ENCODE measurements around the gene TFR2.

The TFR2 gene

DNA sequence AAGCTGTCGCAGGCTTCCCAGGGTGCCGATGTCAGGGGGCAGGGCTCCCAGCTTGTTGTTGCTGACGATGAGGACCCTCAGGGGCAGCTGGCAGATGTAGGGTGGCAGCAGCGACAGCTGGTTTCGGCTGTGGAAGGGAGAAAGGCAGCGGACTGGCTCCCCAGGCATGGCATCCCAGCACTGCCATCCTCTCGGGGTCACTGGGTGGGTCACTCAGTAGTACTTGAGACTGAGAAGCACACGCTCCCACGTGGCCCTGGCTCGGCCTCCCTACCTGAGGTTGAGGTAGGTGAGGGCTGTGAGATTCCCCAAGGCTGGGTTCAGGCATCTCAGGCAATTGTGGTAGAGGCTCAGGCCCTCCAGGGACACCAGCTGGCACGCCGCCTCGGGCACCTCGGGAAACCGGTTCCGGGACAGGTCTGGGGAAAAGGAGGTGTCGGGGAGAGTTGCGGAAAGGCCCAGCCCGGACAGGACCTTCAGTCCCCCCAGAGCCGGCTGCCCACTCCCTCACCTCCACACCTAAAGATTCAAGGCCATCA is 59.2 kb downstream of the TFR2 start:
- peaks cover 48% of the 10 kb centered on the region for H3K36me3 ChIP-seq (ENCODE audit: insufficient read depth, low read length)
- H3K27ac ChIP-seq (ENCODE audit: low read depth, low read length), result no peak overlapping the region
- H3K27me3 ChIP-seq (ENCODE audit: insufficient read depth, low read length), result no peaks in the 10 kb centered on the region
- H3K4me3 ChIP-seq (ENCODE audit: low read length), result no peak overlapping the region
- WGBS, result 96% methylated on average over 20 of the region's 20 CpGs
- H3K9ac ChIP-seq (ENCODE audit: low read depth, low read length), result no peak overlapping the region
- peaks cover 14% of the 10 kb centered on the region; the same call in 1 of the 2 replicates for H3K4me1 ChIP-seq (ENCODE audit: insufficient read depth, low read length)
- no peaks in the 10 kb centered on the region for H3K9me3 ChIP-seq (ENCODE audit: insufficient read depth, low read depth, low read length)

- H3K4me3 ChIP-seq (ENCODE audit: low read length), result no peak overlapping the region
- peaks cover 61% of the 10 kb centered on the region for H3K36me3 ChIP-seq (ENCODE audit: insufficient read depth, low read length)
- H3K27ac ChIP-seq (ENCODE audit: low read depth, low read length), result no peak overlapping the region
- no peaks in the 10 kb centered on the region for H3K27me3 ChIP-seq (ENCODE audit: insufficient read depth, low read length)
- H3K4me1 ChIP-seq (ENCODE audit: insufficient read depth, low read length), result peaks cover 14% of the 10 kb centered on the region; the same call in 1 of the 2 replicates
- 92% methylated on average over 11 of the region's 11 CpGs for WGBS
- H3K9ac ChIP-seq (ENCODE audit: low read depth, low read length), result no peak overlapping the region
- H3K9me3 ChIP-seq (ENCODE audit: insufficient read depth, low read depth, low read length), result no peaks in the 10 kb centered on the region
These were observed 60.7 kb downstream of the TFR2 start for GRCh38 chr7:100580466-100581283.

DNA sequence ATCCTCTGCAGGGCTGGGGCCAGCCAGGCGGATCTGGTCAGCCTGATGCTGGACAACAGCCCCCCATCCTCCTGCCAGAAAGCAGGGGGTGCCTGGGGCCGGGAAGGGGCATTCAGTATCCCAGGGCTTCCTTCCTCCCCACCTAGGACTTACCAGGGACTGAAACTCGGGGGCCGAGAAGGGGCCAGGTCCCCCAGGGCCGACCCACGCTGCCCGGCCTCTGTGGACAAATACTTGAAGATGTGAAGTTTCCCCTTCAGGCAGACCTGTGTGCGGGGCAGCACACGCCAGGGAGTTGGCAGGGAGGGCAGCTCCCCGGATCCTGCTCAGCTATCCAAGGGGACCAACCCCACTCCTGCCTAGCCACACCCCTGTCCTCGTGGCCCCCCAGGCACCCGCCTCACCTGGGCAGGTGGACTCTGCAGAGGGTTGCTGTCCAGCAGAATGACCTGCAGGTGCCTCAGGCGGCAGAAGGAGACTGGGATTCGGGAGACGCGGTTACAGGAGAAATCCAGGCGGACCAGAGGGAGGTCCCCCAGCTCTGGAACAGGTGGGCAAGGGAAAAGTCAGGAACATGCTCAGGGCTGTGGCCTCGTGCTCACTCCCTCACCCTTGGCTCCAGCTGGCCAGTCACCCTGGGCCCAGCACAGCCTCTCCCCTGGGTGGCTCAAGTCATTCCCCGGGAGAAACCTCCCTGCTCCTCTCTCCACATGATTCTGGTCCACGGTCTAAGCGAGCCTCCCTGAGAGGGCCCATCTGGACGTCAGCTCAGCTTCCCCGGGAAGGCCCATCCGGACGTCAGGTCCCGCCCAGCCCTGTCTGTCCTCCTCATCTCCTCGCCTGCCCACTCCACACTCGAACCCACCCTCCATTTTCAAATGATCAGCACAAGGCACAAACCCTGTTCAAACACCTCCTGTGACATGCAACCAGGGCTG is 62.8 kb downstream of the TFR2 start:
- peaks cover 1% of the 10 kb centered on the region; the same call in 1 of the 2 replicates for H3K4me1 ChIP-seq (ENCODE audit: insufficient read depth, low read length)
- peaks cover 67% of the 10 kb centered on the region for H3K36me3 ChIP-seq (ENCODE audit: insufficient read depth, low read length)
- H3K9me3 ChIP-seq (ENCODE audit: insufficient read depth, low read depth, low read length), result no peaks in the 10 kb centered on the region
- H3K9ac ChIP-seq (ENCODE audit: low read depth, low read length), result no peak overlapping the region
- H3K27me3 ChIP-seq (ENCODE audit: insufficient read depth, low read length), result no peaks in the 10 kb centered on the region
- H3K27ac ChIP-seq (ENCODE audit: low read depth, low read length), result no peak overlapping the region
- H3K4me3 ChIP-seq (ENCODE audit: low read length), result no peak overlapping the region
- WGBS, result 93% methylated on average over 28 of the region's 28 CpGs

DNA sequence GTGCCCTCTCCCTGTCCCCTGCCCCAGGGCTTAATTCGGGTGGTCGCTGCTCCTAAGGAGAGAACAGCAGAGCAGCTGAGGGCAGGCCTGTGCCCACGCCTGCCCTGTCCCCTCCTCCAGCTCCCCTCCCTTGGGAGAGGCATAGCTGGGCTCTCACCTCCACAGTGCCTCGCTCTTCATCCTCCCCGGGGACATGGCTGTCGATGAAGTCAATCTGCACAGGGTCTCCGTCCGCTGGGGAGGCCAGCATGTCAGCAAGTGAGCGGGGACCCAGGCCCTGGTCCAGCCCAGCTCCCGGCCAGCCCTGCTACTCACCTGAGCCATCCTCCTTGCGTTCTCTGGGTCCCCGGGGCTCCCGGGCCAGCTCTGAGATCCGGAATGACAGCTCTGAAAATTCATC is 63.8 kb downstream of the TFR2 start:
- H3K9me3 ChIP-seq (ENCODE audit: insufficient read depth, low read depth, low read length), result no peaks in the 10 kb centered on the region
- no peaks in the 10 kb centered on the region for H3K4me1 ChIP-seq (ENCODE audit: insufficient read depth, low read length)
- no peak overlapping the region for H3K9ac ChIP-seq (ENCODE audit: low read depth, low read length)
- no peaks in the 10 kb centered on the region for H3K27me3 ChIP-seq (ENCODE audit: insufficient read depth, low read length)
- H3K4me3 ChIP-seq (ENCODE audit: low read length), result no peak overlapping the region
- H3K27ac ChIP-seq (ENCODE audit: low read depth, low read length), result no peak overlapping the region
- peaks cover 66% of the 10 kb centered on the region for H3K36me3 ChIP-seq (ENCODE audit: insufficient read depth, low read length)
- WGBS, result 94% methylated on average over 14 of the region's 14 CpGs

- H3K27ac ChIP-seq (ENCODE audit: low read depth, low read length), result no peak overlapping the region
- peaks cover 1% of the 10 kb centered on the region for H3K4me1 ChIP-seq (ENCODE audit: insufficient read depth, low read length)
- H3K27me3 ChIP-seq (ENCODE audit: insufficient read depth, low read length), result no peaks in the 10 kb centered on the region
- no peaks in the 10 kb centered on the region for H3K9me3 ChIP-seq (ENCODE audit: insufficient read depth, low read depth, low read length)
- 95% methylated on average over 24 of the region's 24 CpGs for whole genome bisulfite sequencing
- H3K4me3 ChIP-seq (ENCODE audit: low read length), result no peak overlapping the region
- H3K36me3 ChIP-seq (ENCODE audit: insufficient read depth, low read length), result peaks cover 63% of the 10 kb centered on the region
- no peak overlapping the region for H3K9ac ChIP-seq (ENCODE audit: low read depth, low read length)
These were observed 64.2 kb downstream of the TFR2 start for GRCh38 chr7:100577103-100577502.

- H3K4me1 ChIP-seq (ENCODE audit: insufficient read depth, low read length), result peaks cover 8% of the 10 kb centered on the region
- no peaks in the 10 kb centered on the region for H3K9me3 ChIP-seq (ENCODE audit: insufficient read depth, low read depth, low read length)
- no peak overlapping the region for H3K9ac ChIP-seq (ENCODE audit: low read depth, low read length)
- peaks cover 57% of the 10 kb centered on the region for H3K36me3 ChIP-seq (ENCODE audit: insufficient read depth, low read length)
- no peak overlapping the region for H3K4me3 ChIP-seq (ENCODE audit: low read length)
- 94% methylated on average over 13 of the region's 13 CpGs for WGBS
- peaks cover under 1% of the 10 kb centered on the region; the same call in 1 of the 2 replicates for H3K27me3 ChIP-seq (ENCODE audit: insufficient read depth, low read length)
- no peak overlapping the region for H3K27ac ChIP-seq (ENCODE audit: low read depth, low read length)
These were observed 64.9 kb downstream of the TFR2 start for GRCh38 chr7:100576384-100576993.

DNA sequence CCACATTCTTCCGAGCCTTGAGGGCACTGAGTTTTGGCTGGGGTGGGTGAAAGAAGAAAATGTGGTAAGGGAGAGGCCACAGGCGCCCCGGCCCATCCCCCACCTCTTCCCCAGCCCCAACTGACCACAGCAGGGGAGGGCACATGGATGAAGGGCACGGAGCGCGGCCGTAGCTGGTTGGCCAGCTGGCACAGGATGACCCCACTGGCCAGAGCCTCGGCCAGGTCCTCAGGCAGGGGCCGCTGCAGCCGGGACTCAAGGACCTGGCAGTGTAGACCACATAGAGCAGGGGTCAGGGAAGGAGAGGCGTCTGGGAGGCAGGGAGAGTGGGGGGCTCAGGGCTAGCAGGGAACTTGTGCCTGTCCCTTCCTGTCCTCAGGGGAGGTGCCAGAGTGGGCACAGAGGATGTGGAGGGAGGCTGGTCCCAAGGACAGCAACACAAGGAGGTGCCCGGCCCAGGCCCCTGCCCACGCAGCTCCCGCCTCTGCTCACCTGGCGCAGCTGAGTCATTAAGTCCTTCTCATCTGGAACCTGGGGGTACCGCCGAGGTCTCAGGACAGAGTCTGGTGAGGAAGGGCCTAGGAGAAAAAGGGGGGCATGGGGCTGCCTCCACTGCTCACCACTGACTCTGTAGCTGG is 65.5 kb downstream of the TFR2 start:
- H3K27me3 ChIP-seq (ENCODE audit: insufficient read depth, low read length), result peaks cover 5% of the 10 kb centered on the region; the same call in 1 of the 2 replicates
- H3K36me3 ChIP-seq (ENCODE audit: insufficient read depth, low read length), result peaks cover 50% of the 10 kb centered on the region
- WGBS, result 96% methylated on average over 16 of the region's 17 CpGs
- no peak overlapping the region for H3K9ac ChIP-seq (ENCODE audit: low read depth, low read length)
- H3K4me3 ChIP-seq (ENCODE audit: low read length), result no peak overlapping the region
- peaks cover 14% of the 10 kb centered on the region for H3K4me1 ChIP-seq (ENCODE audit: insufficient read depth, low read length)
- H3K27ac ChIP-seq (ENCODE audit: low read depth, low read length), result no peak overlapping the region
- H3K9me3 ChIP-seq (ENCODE audit: insufficient read depth, low read depth, low read length), result no peaks in the 10 kb centered on the region

- peaks cover 44% of the 10 kb centered on the region for H3K36me3 ChIP-seq (ENCODE audit: insufficient read depth, low read length)
- peaks cover 11% of the 10 kb centered on the region for H3K27me3 ChIP-seq (ENCODE audit: insufficient read depth, low read length)
- H3K9me3 ChIP-seq (ENCODE audit: insufficient read depth, low read depth, low read length), result no peaks in the 10 kb centered on the region
- no peak overlapping the region for H3K9ac ChIP-seq (ENCODE audit: low read depth, low read length)
- H3K4me3 ChIP-seq (ENCODE audit: low read length), result no peak overlapping the region
- H3K4me1 ChIP-seq (ENCODE audit: insufficient read depth, low read length), result peaks cover 16% of the 10 kb centered on the region
- WGBS, result 80% methylated on average over 14 of the region's 14 CpGs
- H3K27ac ChIP-seq (ENCODE audit: low read depth, low read length), result no peak overlapping the region
These were observed 66.1 kb downstream of the TFR2 start for GRCh38 chr7:100575206-100575631.

- H3K36me3 ChIP-seq (ENCODE audit: insufficient read depth, low read length), result peaks cover 38% of the 10 kb centered on the region
- 93% methylated on average over 44 of the region's 44 CpGs for WGBS
These were observed 66.8 kb downstream of the TFR2 start for GRCh38 chr7:100574362-100575205.

More at GRCh38 chr7:100574362-100575205, 66.8 kb downstream of the TFR2 start:
- Histone ChIP-seq H3K9ac (ENCODE audit: low read depth, low read length) (no peak overlapping the region), H3K27ac (ENCODE audit: low read depth, low read length) (no peak overlapping the region), H3K9me3 (ENCODE audit: insufficient read depth, low read depth, low read length) (no peaks in the 10 kb centered on the region), H3K4me3 (ENCODE audit: low read length) (no peak overlapping the region), H3K4me1 (ENCODE audit: insufficient read depth, low read length) (peaks cover 16% of the 10 kb centered on the region), H3K27me3 (ENCODE audit: insufficient read depth, low read length) (peaks cover 17% of the 10 kb centered on the region)
